Cerebellar cortex (tissue), 1 donor: ENCODE data around the gene SPATA9.
A peak's percentile ranks its signal among the peaks of the same experiment; 100 is the strongest.
"Not testable (repeated sequence)": the region's sequence is repeated elsewhere in the genome, so short reads cannot be mapped to it uniquely, and the experiment has no call there.

Experiments
- DNase-seq: peaks from one replicate; pipeline ENCODE4 v3.0.0-alpha.2; 2015; ENCODE audit warnings: low spot score

The SPATA9 gene

DNA sequence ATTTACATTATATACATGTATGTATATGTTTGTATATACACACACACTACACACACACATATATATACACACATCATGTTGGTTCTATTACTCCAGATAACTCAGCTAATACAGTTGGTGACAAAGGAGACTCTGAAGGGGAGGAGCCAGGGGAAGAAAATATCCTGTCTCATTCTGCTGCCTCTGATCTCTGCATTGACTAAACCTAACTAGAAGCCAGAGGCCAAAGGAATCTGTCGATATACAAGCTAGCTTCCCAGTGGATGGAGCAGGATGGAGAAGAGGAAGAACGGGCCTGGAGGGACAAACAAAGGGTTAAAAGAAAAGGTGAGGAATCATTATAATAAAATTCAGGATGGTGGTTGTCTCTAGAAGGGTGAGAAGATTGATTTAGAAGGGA, 34.6 kb upstream of the SPATA9 start:
- no peak for DNase-seq

DNA sequence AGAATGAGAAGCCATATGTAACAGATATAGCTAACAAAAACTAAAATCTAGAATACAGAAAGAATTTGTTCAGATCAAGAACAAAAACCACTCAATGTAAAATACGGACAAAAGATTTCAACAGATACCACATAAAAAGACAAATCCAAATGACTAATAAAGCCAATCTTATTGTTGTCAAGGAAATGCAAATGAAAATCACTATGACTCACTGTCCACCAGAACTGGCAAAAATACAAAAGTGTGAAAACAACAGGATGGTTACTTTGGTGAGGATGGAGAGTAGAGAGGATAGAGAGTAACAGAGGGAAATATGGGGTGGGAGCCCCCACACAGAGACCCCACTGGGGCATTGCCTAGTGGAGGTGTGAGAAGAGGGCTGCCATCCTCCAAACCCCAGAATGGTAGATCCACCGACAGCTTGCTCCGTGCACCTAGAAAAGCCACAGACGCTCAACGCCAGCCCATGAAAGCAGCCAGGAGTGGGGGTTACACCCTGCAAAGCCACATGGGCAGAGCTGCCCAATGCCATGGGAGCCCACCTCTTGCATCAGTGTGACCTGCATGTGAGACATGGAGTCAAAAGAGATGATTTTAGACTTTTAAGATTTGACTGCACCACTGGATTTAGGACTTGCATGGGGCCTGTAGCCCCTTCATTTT, 33.1 kb upstream of the SPATA9 start:
- DNase-seq, result no peak

DNA sequence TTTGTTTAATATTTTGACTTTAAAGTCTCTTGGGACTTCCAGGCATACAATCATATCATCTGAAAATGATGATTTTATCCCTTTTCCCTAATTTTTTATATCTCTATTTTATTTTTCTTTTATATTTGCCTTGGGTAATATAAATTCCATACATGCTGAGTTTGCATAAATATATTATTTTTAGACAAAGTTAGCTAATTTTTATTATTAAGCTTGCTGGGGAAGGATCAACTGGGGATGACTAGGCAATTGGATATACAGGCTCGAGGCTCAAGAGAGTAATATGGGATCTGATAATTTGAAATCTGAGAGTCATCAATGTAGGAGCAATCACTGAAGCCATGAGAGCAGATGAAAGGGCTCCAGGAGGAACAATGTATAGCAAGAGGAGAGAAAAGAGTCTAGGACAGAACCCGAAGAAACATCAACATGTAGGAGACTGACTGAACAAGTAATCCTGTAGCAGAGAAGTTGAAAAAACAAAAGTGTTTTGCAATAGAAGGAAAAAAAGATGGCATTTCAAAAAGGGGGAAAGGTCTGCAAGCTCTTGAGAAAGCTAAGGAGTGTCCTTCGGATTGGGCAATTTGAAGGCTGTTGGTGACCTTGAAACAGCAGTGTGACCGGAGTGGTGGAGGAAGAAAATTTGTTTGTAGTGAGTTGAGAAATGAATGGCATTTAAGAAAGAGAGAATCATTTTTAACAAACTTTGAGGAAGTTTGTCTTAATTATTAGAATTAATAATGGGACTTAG, 31.3 kb upstream of the SPATA9 start:
- DNase-seq, result no peak

DNA sequence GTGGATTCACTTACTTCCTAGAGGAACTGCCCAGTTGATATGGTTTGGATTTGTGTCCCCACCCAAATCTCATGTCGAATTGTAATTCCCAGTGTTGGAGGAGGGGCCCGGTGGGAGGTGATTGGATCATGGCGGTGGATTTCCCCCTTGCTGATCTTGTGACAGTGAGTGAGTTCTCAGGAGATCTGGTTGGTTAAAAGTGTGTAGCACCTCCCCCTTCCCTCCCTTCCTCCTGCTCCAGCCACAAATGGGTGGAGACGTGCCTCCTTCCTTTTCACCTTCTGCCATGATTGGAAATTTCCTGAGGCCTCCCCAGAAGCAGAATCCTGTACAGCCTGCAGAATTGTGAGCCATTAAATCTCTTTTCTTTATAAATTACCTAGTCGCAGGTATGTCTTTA, 30.5 kb upstream of the SPATA9 start:
- DNase-seq, result not testable (repeated sequence)

DNA sequence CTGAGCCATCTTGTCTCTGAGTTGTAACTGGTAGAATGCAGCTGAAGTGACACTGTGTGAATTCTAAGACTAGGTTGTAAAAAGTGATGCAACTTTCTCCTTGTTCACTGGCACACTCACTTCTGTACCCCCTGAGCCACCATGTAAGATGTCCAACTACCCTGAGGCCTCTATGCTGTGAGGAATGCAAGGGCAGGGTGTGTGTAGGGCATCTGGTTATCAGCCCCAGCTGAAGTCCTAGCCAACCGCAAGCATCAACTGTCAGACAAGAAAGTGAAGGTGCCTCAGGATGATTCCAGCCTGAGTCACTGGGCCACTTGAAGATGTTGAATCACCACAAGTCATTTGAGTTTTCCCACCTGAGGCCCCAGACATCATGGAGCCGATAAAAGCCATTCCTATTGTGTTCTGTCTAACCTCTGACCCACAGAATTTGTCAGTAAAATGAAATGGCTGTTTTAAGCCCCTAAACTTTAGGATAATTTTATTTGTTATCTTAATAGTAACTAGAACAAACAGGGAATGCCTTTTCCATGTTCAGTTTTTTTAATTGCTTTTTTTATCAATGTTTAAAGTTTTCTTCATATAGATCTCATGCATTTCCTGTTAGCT, 29.7 kb upstream of the SPATA9 start:
- no peak for DNase-seq

DNA sequence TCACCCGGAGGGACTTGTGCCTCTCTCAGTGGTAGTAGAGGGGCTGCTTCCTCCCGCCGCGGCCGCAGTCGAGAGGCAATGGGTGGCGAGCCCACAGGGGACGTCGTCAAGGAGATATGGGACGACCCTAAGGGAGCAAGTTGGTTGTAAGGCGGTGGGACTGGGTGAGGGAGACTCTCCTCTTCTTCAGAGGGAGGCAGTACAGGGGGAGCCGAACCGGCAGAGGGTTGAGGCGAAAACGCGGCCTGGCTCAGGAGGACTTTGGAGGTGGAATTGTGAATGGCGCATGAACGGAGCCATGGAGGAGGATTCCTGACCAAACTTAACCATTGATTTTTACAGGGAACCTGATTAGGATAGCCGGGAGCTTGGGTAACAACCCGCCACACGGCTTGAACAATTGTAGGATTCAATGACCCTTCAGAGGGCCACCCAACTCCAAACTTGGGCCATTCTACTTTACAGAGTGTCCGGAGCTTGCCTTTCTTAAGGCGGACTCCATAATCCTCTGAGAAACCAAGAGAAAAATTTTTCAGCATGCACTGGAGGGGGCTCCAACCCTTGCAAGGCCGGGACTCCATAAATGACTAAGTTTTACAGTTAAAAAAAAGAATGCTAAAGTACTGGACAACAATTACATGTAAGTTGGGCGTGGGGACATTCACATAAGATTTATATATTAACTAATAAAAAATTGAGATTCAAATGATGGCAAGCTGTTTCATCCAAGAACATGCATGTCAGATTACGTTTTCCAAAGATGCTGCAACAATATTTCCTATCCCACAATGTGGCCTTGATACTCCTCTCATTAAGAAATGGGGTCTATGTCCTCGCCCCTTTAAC, 28.9 kb upstream of the SPATA9 start:
- DNase-seq, result no peak

DNA sequence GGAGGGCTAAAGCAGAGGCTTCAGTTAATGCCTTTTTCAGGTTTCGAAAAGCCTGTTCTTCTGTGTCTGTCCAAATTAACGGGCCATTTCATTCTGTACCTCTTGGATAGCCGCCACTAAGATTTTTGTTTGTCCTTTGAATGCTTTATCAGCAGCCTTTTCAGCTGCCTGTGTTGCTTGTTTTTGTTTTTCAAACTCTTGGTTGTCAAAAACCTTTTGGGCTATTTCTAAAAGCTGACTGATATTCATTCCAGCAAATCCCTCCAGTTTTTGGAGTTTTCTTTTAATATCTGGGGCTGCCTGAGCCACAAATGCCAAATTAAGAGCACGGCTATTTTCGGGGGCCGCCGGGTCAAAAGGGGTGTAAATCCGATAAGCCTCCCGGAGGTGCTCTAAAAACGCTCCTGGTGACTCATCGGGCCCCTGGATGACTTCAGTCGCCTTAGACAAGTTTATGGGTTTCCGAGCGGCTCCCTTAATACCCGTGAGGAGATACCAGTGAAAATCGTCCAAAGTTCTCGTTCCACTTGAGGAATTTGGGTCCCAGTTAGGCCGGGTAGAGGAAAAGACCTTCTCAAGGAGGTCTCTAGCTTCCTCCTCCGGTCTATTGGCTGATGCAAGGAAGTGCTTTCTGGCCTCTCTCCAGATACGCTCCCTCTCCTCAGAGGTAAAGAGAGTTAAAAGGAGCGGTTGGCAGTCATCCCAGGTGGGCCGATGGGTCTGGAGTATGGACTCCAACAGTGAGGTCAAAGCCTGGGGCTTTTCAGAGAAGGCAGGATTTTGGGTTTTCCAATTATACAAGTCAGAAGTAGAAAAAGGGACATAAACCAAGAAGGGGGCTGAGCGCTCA, 28.1 kb upstream of the SPATA9 start:
- not testable (repeated sequence) for DNase-seq

DNA sequence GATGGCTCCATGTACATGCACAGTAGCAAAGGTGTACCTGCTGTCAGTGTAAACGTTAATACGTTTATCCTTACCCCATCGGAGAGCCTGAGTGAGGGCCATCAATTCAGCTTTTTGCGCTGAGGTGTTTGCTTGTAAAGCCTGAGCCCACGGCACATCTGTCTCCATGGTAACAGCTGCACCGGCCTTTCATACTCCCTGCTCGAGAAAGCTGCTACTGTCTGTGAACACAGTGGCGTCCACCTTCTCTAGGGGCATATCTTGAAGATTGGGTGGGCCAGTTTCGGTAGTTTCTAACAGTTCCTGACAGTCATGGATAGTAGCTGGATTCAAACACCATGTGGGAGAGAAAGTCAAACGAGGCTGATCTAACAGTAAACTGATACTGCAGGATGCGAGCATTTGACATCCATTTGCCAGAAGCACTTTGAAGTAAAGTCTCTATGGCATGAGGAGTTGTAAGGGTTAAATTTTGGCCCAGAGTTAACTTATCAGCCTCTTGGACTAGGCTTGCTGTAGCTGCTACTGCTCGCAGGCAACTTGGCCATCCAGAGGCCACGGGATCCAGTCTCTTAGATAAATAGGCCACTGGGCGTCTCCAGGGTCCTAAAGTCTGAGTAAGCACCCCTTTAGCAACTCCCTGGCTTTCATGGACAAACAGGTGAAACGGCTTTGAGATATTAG, 27.3 kb upstream of the SPATA9 start:
- DNase-seq, result peak; percentile 24

DNA sequence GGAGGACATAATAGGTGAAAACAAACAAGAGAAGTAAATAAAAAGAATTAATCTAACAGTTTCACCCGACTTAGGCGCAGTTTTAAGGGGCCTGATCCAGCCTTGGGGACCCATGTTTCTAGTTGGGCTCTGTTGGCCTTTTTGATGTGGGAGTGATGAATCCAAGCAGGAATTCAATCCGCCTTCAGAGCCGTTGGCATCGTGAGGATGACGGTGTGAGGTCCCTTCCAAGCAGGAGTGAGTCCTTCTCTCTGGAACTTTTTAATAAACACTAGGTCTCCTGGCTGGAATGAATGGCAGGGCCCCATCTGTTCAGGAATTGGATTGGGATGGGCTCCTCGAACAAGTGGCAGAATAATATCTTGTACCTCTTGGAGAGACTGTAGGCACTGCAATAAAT, 26.1 kb upstream of the SPATA9 start:
- no peak for DNase-seq

DNA sequence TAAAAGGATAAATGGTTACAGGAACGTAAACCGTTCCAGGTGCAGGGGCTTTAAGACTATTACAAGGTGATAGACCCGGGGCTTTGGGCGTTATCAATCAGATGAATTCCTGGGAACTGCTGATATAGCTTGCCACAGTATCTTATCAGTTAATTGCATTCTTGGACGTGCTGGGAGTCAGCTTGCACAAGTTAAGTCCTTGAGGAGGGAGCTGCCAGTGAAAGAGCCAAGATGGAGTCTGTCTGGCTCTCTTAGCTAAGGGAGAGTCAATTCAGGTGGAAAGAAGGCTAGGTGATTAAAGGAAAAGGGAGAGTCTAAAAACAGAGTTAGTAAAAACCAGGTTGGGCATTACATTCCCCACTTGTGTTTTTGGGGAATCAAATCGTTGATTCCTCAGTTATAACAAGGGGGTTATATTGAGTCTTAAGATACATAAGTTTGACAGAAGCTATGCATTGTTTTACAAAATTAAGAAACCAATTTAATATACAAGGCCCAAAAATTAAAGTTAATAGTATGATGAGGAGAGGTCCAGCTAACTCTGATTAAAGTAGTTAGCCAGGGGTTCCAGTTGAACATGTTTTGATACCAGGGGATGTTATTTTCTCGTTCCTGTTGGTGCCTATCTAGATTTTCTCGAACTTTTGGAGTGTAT, 24.9 kb upstream of the SPATA9 start:
- not testable (repeated sequence) for DNase-seq

DNA sequence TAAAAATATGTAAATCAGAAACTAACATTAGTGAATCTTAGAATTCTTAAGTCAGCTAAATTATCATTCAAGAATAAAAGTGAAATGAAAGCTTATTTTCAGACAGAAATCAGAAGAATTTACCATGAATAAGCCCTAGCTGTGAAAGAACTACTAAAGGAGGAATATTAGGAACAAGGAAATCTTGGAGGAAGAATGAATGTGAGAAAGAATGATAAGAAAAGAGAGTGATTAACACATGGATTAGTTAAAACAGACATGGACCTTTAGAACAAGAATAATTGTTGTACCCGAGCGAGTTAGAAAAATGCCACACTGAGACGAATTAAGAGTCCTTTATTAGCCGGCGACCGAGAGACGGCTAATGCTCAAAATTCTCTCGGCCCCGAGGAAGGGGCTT, 24.3 kb upstream of the SPATA9 start:
- DNase-seq, result no peak

DNA sequence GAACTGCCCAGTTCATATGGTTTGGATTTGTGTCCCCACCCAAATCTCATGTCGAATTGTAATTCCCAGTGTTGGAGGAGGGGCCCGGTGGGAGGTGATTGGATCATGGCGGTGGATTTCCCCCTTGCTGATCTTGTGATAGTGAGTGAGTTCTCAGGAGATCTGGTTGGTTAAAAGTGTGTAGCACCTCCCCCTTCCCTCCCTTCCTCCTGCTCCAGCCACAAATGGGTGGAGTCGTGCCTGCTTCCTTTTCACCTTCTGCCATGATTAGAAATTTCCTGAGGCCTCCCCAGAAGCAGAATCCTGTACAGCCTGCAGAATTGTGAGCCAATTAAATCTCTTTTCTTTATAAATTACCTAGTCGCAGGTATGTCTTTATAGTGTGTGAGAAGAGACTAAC, 23.4 kb upstream of the SPATA9 start:
- DNase-seq, result not testable (repeated sequence)

DNA sequence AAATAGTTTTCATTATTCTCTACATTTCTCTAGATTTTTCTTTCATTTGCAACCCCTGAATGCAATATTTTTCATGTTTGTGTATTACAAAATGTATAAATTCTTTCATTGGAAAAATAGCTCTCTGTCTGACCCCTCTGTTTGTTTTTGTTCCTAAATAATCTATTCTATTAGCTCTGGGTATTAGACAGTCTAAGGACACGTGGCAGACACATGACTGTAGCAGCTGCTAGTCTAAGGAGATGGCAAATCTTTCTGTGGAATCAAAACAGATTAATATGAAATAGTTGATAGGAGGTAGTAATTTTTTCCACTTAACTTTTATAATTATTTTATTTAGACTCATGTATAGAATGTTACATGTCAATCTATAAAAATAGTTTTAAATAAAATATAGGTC, 21.4 kb upstream of the SPATA9 start:
- no peak for DNase-seq

DNA sequence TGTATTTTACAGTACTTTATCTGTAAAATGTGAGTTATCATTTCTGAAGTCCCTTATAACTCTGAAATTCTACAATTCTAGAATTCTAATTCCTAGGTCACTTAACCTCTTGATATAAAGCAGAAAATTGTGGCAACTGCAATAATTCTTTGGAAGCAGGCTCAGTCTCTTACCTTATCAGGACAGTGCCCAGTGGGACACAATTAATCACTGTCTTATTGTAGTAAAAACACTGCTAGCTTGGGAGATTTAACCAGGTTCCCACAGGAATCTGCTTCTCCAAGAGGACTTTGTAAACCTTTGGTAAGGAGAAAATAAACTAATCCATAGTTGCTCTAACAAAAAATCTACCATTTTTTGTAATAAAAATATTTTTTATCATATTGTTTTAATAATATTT, 18.3 kb upstream of the SPATA9 start:
- DNase-seq, result no peak

DNA sequence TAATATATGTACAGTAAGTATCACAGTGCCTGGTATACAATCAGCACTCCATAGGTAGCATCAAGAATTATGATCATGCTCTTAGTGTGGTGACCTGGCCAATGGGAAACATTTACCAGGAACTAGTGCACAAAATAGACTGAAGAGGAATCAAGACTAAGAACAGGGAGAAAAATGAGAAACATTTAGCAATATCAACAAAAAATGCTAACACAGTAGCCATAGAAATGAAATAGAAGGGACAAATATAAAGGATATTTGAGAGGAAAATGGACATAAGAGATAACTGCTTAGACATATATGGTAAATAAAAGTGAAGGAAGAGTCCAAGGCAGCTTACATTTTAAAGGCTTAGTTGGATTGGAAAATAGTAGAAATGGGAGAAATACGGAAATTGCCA, 16.5 kb upstream of the SPATA9 start:
- DNase-seq, result no peak

DNA sequence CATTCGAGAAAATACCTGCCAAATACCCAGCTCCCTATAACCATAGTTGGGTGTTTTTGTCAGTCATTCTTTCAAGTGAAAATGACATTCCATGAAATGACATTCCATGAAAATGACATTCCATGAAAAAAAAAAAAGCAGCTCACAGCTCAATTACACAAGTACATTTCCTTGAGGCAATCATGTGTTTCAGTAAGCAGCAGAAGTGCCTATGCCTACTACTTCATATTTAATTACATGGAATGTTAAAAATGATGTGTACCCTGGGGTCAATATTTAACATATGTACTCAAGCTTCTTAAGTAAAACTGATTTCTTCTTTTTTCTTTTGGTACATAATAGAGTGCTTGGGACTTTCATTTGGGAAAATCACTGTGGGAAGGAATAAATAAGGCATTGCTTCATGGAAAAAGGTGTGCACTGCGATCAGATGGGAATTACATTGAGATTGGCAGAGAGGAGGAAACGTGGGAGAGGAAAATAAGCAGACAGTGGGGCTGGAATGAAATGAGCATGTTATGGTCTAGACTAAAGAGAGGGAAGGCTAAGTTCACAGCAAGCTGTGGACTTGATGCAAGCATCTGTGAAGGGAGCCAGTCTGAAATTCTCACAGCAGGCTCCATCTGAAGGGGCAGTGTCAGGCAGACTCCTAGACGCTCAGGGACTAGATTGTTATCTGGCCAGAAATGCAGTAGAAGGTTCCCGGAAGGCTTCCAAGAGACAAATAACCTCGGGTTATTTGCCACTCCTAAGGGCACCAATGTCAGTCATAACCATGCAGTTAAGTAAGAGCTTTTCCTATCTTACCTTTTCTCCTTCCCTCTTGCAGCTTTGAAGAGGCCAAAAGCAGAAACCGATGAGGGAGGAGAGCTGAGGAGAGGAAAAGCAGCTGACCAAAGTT, 15.2 kb upstream of the SPATA9 start:
- no peak for DNase-seq

DNA sequence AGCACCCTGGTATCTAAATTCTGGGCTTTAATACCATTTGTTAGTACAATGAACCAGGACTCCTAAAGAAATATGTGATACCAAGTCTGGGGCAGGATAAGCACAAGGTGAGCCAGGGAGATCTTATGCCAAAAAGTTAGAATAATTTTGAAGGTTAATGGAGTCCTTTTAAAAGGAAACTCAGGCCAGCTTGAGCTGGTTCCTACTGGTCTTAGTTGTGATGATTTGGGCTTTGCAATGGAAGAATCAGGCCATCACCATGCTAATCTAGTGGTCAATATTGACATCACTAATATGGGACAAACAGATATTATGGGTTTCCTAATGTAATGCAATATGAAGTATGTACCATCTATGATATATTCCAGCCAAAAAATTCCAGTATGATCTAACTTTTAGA, 7.5 kb upstream of the SPATA9 start:
- no peak for DNase-seq

DNA sequence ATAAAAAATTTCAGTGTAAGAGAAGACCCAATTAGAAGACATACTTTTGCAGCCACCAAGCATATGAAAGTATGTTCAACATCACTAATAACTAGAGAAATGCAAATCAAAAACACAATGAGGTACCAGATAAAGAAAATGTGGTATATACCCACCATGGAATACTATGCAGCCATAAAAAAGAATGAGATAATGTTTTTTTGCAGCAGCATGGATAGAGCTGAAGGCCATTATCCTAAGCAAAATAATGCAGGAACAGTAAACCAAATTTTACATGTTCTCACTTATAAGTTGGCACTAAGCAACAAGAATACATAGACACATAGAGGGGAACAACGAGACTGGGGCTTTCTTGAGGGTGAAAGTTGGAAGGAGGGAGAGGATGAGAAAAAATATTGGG, 6.9 kb upstream of the SPATA9 start:
- no peak for DNase-seq

DNA sequence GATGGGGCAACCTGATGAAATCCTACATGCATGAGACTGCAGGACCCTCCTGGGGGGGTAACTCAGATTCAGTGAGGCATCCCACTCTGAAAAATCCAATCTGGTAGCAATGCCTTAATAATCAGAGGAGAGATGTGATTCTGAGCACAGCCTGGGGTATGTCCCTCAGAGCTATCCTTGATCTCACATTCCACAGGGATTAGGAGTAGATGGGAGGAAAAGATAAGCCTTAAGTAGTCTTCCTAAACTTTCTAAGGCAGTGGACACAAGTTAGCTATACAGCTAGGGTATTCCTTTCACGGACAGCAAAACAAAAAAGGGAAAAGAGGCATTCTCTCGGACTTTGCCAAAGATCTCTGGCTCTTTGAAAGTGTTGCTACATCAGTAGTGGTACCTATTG, 3.9 kb upstream of the SPATA9 start:
- no peak for DNase-seq
